ENCODE measurements around the gene MAVS.

Gene MAVS

GRCh38 chr20:3914446-3914845 is 67.8 kb downstream of the MAVS start:
- Histone ChIP-seq H3K27me3 (ENCODE audit: control insufficient read depth, insufficient read depth, low read length) (no peaks in the 10 kb centered on the region), H3K36me3 (ENCODE audit: control insufficient read depth, insufficient read depth, low read length) (peaks cover 95% of the 10 kb centered on the region), H3K9me3 (ENCODE audit: control insufficient read depth, insufficient read depth, low read length) (no peaks in the 10 kb centered on the region), H3K4me1 (ENCODE audit: control insufficient read depth, insufficient read depth, low read length) (no peaks in the 10 kb centered on the region), H3K27ac (ENCODE audit: low read depth, low read length) (no peak overlapping the region), H3K9ac (ENCODE audit: low read depth, low read length) (no peak overlapping the region), H3K4me3 (ENCODE audit: low read depth, low read length) (no peak overlapping the region)

- H3K27ac ChIP-seq (ENCODE audit: low read depth, low read length), result no peak overlapping the region
- no peaks in the 10 kb centered on the region for H3K4me1 ChIP-seq (ENCODE audit: control insufficient read depth, insufficient read depth, low read length)
- H3K9ac ChIP-seq (ENCODE audit: low read depth, low read length), result no peak overlapping the region
- H3K9me3 ChIP-seq (ENCODE audit: control insufficient read depth, insufficient read depth, low read length), result no peaks in the 10 kb centered on the region
- no peak overlapping the region for H3K4me3 ChIP-seq (ENCODE audit: low read depth, low read length)
- no peaks in the 10 kb centered on the region for H3K27me3 ChIP-seq (ENCODE audit: control insufficient read depth, insufficient read depth, low read length)
- peaks cover 95% of the 10 kb centered on the region for H3K36me3 ChIP-seq (ENCODE audit: control insufficient read depth, insufficient read depth, low read length)
Observed at GRCh38 chr20:3915691-3916090, 69.1 kb downstream of the MAVS start.

GRCh38 chr20:3916364-3916763 is 69.7 kb downstream of the MAVS start:
- H3K36me3 ChIP-seq (ENCODE audit: control insufficient read depth, insufficient read depth, low read length), result peaks cover 92% of the 10 kb centered on the region
- H3K9me3 ChIP-seq (ENCODE audit: control insufficient read depth, insufficient read depth, low read length), result no peaks in the 10 kb centered on the region
- no peak overlapping the region for H3K27ac ChIP-seq (ENCODE audit: low read depth, low read length)
- H3K4me3 ChIP-seq (ENCODE audit: low read depth, low read length), result no peak overlapping the region
- no peak overlapping the region for H3K9ac ChIP-seq (ENCODE audit: low read depth, low read length)
- H3K27me3 ChIP-seq (ENCODE audit: control insufficient read depth, insufficient read depth, low read length), result no peaks in the 10 kb centered on the region
- H3K4me1 ChIP-seq (ENCODE audit: control insufficient read depth, insufficient read depth, low read length), result no peaks in the 10 kb centered on the region

GRCh38 chr20:3919352-3919751 is 72.7 kb downstream of the MAVS start:
- no peaks in the 10 kb centered on the region for H3K27me3 ChIP-seq (ENCODE audit: control insufficient read depth, insufficient read depth, low read length)
- H3K27ac ChIP-seq (ENCODE audit: low read depth, low read length), result no peak overlapping the region
- H3K9ac ChIP-seq (ENCODE audit: low read depth, low read length), result no peak overlapping the region
- H3K36me3 ChIP-seq (ENCODE audit: control insufficient read depth, insufficient read depth, low read length), result peaks cover 94% of the 10 kb centered on the region
- H3K4me1 ChIP-seq (ENCODE audit: control insufficient read depth, insufficient read depth, low read length), result no peaks in the 10 kb centered on the region
- H3K4me3 ChIP-seq (ENCODE audit: low read depth, low read length), result no peak overlapping the region
- no peaks in the 10 kb centered on the region for H3K9me3 ChIP-seq (ENCODE audit: control insufficient read depth, insufficient read depth, low read length)

GRCh38 chr20:3922223-3922982 is 75.8 kb downstream of the MAVS start:
- Histone ChIP-seq H3K27ac (ENCODE audit: low read depth, low read length) (no peak overlapping the region), H3K4me1 (ENCODE audit: control insufficient read depth, insufficient read depth, low read length) (peaks cover 11% of the 10 kb centered on the region), H3K9ac (ENCODE audit: low read depth, low read length) (no peak overlapping the region)

GRCh38 chr20:3922983-3923339 is 76.3 kb downstream of the MAVS start:
- Histone ChIP-seq H3K9me3 (ENCODE audit: control insufficient read depth, insufficient read depth, low read length) (no peaks in the 10 kb centered on the region), H3K27ac (ENCODE audit: low read depth, low read length) (no peak overlapping the region), H3K4me1 (ENCODE audit: control insufficient read depth, insufficient read depth, low read length) (peaks cover 13% of the 10 kb centered on the region), H3K9ac (ENCODE audit: low read depth, low read length) (no peak overlapping the region), H3K4me3 (ENCODE audit: low read depth, low read length) (no peak overlapping the region), H3K36me3 (ENCODE audit: control insufficient read depth, insufficient read depth, low read length) (peaks cover 73% of the 10 kb centered on the region), H3K27me3 (ENCODE audit: control insufficient read depth, insufficient read depth, low read length) (no peaks in the 10 kb centered on the region)

More at GRCh38 chr20:3922223-3922982, 75.8 kb downstream of the MAVS start:
- Histone ChIP-seq H3K27me3 (ENCODE audit: control insufficient read depth, insufficient read depth, low read length) (no peaks in the 10 kb centered on the region), H3K4me3 (ENCODE audit: low read depth, low read length) (no peak overlapping the region), H3K36me3 (ENCODE audit: control insufficient read depth, insufficient read depth, low read length) (peaks cover 77% of the 10 kb centered on the region), H3K9me3 (ENCODE audit: control insufficient read depth, insufficient read depth, low read length) (no peaks in the 10 kb centered on the region)

GRCh38 chr20:3923818-3924217 is 77.2 kb downstream of the MAVS start:
- Histone ChIP-seq H3K9me3 (ENCODE audit: control insufficient read depth, insufficient read depth, low read length) (no peaks in the 10 kb centered on the region), H3K36me3 (ENCODE audit: control insufficient read depth, insufficient read depth, low read length) (peaks cover 64% of the 10 kb centered on the region), H3K9ac (ENCODE audit: low read depth, low read length) (no peak overlapping the region), H3K27ac (ENCODE audit: low read depth, low read length) (no peak overlapping the region), H3K27me3 (ENCODE audit: control insufficient read depth, insufficient read depth, low read length) (no peaks in the 10 kb centered on the region), H3K4me3 (ENCODE audit: low read depth, low read length) (no peak overlapping the region), H3K4me1 (ENCODE audit: control insufficient read depth, insufficient read depth, low read length) (peaks cover 13% of the 10 kb centered on the region)

- Histone ChIP-seq H3K9me3 (ENCODE audit: control insufficient read depth, insufficient read depth, low read length) (no peaks in the 10 kb centered on the region), H3K4me3 (ENCODE audit: low read depth, low read length) (no peak overlapping the region), H3K27me3 (ENCODE audit: control insufficient read depth, insufficient read depth, low read length) (no peaks in the 10 kb centered on the region), H3K36me3 (ENCODE audit: control insufficient read depth, insufficient read depth, low read length) (peaks cover 57% of the 10 kb centered on the region), H3K27ac (ENCODE audit: low read depth, low read length) (no peak overlapping the region), H3K9ac (ENCODE audit: low read depth, low read length) (no peak overlapping the region), H3K4me1 (ENCODE audit: control insufficient read depth, insufficient read depth, low read length) (peaks cover 13% of the 10 kb centered on the region)
Observed at GRCh38 chr20:3924304-3925112, 77.9 kb downstream of the MAVS start.

- no peak overlapping the region for H3K9ac ChIP-seq (ENCODE audit: low read depth, low read length)
Observed at GRCh38 chr20:3925113-3925695, 78.6 kb downstream of the MAVS start.

More at GRCh38 chr20:3925113-3925695, 78.6 kb downstream of the MAVS start:
- H3K27me3 ChIP-seq (ENCODE audit: control insufficient read depth, insufficient read depth, low read length), result no peaks in the 10 kb centered on the region
- H3K9me3 ChIP-seq (ENCODE audit: control insufficient read depth, insufficient read depth, low read length), result no peaks in the 10 kb centered on the region
- H3K4me1 ChIP-seq (ENCODE audit: control insufficient read depth, insufficient read depth, low read length), result peaks cover 13% of the 10 kb centered on the region
- no peak overlapping the region for H3K27ac ChIP-seq (ENCODE audit: low read depth, low read length)
- peaks cover 50% of the 10 kb centered on the region for H3K36me3 ChIP-seq (ENCODE audit: control insufficient read depth, insufficient read depth, low read length)
- no peak overlapping the region for H3K4me3 ChIP-seq (ENCODE audit: low read depth, low read length)

Measured in HUES48 (cell line).